HG03575 (cell line): Measurements from ENCODE around the gene SCN1B.
"Not testable (repeated sequence)": the region's sequence is repeated elsewhere in the genome, so short reads cannot be mapped to it uniquely, and the experiment has no call there.

Source experiments
- ATAC-seq: cut with Tn5 transposase; IDR thresholded peaks from one replicate; pipeline ENCODE4 v1.9.1; 2021; ENCODE audit not compliant: unreplicated experiment, insufficient number of reproducible peaks, low FRiP score; ENCODE audit errors: extremely low read depth

Gene SCN1B

DNA sequence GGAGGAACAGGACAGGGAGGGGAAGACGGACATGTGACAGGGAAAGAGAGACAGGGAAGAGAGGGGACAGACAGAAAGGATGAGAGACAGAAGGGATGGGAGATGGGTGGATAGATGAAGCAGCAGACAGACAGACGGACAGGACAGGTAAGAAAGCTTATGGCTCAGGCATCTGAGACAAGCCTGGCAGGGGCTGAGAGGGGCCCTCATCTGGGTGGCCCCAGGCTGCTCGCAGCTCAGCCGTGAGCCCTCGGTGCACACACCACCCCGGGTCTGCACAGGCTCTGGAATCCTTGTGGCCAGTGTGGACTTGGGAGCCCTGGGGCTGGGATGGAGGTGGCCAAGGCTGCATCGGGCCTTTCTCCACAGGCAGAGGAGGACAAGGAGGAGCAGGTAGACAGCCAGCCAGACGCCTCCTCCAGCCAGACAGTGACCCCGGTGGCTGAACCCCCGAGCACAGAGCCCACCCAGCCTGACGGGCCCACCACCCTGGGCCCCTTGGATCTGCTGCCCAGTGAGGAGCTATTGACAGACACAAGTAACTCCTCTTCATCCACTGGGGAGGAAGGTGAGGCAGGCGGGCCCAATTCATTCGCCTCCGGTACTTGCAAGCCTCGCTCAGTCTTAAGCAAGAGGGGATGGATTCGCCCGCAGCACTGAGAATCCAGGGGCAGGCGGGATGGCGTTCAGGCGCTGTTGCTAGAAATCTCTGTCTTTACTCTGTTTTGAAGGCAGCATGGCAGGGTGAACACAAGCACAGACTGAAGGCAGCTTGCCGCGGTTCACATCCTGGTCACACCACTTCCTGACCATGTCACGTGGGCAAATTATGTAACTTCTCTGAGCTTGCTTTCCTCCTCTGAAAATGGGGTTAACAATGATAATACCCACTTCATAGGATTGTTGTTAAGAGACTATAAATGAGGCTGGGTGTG is 16.2 kb upstream of the SCN1B start:
- no peak for ATAC-seq

DNA sequence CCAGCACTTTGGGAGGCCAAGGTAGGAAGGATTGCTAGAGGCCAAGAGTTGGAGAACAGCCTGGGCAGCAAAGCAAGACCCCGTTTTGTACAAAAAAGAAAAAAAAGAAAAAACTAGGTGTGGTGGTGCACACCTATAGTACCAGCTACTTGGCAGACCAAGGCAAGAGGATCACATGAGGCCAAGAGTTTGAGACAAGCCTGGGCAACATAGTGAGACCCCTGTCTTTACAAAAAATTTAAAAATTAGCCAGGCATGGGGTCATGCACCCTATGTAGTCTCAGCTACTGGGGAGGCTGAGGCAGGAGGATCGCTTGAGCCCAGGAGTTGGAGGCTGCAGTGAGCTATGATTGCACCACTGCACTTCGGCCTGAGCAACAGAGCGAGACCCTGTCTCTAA is 15.5 kb upstream of the SCN1B start:
- not testable (repeated sequence) for ATAC-seq

DNA sequence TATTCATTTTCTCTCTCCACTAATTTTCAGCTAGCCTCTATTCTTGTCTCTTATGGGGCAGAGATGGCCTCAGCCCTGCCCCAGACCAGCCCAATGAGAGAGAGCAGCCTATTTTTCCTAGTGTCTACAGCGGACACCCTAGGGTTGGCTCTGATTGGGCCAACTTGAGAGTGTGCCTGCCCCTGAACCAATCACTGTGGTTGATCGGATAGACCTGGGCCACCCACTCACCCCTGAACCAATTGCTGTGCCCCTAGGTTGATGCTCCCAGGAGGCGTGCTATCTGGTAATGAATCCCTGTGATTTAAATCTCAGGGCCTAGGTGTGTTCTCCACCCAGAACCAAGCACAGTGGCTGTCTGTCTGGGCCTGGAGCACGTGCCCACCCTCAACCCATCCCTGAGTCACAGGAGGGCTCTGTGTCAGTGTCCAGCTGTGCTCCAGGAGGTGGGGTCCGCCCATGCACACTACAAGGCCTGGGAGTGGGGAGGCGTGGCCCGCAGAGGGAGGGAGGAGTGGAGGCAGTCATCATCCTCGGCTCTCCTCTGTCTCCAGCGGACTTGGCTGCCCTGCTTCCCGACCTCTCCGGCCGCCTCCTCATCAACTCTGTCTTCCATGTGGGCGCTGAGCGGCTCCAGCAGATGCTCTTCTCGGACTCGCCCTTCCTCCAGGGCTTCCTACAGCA is 14.9 kb upstream of the SCN1B start:
- no peak for ATAC-seq

DNA sequence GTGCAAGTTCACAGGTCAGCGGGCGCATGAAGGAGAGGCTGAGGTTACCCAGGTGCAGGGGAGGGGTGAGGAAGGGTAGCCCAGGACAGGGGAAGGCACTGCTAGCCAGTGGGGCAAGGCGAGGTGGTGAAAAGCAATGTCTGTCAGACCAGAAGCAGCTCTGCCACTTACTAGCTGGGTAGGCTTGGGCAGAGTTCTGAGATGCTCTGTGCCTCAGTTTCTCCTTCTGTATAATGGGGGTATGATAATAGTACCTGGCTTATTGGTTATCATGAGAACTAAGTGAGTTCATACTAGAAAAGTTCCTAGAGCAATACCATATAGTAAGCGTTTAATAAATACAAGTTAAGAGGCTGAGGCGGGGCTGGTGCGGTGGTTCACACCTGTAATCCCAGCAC is 14.3 kb upstream of the SCN1B start:
- ATAC-seq = no peak

DNA sequence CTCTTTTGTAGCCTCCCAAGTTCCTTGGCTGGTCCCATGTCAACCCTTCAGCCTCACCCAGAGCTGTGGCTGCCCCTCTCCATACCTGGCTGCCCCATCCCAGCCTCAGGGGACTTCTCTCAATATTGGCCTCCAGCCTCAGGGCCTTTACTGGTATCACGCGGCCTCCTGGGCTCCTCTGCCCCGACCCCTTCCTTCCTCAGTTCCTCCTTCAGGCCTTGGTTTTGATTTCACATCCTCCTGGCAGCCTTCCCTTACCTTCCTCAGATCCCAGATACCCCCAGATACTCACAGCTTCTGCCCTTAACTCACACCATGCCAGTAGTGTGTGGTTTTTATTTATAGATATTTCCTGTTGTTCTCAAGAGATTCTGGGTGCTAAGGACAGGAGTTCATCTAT is 12.8 kb upstream of the SCN1B start:
- no peak for ATAC-seq

DNA sequence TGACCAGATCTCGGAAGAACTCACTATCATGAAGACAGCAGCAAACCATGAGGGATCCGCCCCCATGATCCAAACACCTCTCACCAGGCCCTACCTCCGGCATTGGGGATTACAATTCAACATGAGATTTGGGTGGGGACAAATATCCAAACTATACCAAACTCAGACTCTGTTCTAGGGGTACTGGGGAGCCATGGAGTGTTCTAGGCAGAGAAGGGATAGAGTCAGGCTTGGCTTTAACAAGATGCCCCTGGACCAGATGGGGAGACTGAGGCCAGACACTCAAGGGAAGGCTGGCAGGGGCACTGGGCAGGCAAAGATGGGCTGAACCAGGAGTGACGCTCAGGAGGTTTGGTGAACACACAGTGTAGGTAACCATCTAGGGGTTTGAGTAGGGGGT is 11.9 kb upstream of the SCN1B start:
- no peak for ATAC-seq

DNA sequence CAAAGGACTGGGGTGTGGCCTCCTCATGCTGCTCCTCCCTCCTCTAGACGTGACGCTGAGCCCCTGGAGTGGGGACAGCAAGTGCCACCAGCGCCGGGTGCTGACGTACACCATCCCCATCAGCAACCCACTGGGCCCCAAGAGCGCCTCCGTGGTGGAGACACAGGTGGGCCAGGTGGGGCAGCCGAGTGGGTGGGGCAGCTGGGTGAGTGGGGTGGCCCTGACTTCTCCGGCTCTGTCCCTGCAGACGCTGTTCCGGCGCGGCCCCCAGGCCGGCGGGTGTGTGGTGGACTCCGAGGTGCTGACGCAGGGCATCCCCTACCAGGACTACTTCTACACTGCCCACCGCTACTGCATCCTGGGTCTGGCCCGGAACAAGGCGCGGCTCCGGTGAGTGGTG is 11.1 kb upstream of the SCN1B start:
- ATAC-seq = no peak

DNA sequence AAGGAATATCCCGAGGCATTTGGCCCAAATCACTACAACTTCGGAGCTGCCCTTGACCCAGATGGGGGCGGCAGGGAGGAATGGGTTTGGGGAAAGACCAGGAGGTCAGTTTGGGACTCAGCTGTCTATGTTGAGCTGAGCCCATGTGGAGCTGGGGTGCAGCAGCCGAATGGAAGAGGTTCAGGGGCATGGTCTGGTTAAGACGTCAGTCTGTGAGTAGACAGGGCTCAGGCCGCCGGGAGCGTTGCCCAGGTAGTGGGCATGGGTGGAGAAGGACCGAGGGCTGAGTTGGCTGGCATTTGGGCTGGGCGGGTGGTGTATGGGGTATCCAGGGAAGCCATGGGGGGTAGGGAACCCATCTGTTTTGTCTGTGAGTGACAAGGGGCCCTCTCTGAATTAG is 9.3 kb upstream of the SCN1B start:
- ATAC-seq = no peak

DNA sequence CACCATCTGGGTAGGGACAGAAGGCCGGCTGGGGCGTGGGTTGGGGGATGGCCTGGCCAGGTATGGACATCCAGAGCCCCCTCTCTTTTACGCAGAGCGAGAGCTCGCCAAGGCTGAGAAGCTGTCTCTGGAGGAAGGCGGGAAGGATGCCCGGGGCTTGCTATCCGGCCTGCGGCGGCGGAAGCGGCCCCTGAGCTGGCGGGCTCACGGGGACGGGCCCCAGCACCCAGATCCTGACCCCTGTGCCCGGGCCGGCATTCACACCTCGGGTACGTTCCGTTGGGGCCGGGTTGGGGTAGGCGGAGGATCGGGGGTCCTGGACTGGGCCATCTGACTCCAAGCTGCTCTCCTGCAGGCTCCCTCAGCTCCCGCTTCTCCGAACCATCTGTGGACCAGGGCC is 8.7 kb upstream of the SCN1B start:
- ATAC-seq = no peak

DNA sequence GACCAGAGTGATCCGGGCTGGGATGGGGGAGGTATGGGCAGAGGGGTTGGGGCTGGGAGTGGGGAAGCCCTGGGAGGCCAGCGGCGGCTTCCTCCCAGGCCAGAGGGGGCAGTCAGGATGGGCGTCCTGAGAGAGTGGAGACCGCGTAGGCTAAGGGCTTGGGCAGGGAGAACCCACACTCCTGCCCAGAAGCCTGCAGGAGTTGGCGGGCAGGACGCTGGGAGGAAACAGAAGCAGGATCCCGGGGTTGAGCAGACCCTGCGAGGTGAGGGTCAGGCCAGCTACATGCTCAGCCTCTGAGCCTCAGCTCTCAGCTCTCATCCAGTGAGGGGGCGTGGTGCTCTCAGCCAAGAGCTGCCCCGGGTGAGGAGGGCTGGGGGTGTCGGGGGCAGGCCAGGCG is 7.8 kb upstream of the SCN1B start:
- ATAC-seq = no peak

DNA sequence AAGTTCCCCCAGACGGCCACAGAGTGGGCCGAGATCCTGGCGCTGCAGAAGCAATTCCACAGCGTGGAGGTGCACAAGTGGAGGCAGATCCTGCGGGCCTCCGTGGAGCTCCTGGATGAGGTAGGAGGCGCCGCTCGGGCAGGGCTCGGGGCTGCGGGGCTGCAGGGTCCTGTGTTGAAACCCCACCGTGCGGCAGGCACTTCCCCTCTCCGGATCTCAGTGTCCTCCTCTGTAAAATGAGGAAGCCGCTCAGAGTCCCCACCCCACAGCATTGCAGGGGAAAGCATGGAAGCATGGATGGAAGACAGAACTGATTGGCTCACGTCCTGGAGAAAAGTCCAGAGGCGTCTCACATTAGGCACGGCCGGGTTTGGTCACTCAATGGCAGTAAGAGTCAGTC is 6.8 kb upstream of the SCN1B start:
- ATAC-seq = no peak

DNA sequence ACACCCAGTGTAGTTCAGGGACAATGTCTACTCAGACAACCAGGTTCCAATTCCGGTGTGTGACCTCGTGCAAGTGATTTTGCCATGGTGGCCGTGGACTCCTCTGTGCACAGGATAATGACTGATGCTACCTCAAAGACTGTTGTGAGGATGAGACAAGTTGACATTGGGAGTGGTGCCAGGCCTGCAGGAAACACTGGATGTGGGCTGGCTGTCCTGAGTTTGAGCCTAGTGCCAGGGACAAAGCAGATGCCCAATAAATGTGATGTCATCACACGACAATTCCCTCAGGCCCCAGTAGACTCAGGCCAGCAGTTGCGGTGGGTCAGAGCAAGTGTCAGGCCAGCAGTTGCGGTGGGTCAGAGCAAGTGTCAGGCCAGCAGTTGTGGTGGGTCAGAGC is 6.2 kb upstream of the SCN1B start:
- no peak for ATAC-seq

DNA sequence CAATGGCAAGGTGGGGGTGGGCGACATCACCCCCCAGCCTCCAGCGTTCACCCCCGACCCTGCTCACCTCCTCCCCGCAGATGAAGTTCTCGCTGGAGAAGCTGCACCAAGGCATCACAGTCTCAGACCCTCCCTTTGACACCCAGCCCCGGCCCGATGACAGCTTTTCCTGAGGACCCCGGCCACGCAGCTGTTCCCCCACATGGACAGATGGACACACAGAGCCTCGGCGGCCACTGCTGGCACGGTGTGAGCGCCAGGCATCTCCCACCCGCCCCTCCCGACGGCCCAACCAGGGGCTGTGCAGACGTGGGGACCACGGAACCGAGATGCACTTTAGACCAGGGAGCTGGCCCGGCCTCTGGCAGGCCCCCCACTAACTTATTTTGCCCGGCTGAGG is 4.3 kb upstream of the SCN1B start:
- ATAC-seq = no peak

DNA sequence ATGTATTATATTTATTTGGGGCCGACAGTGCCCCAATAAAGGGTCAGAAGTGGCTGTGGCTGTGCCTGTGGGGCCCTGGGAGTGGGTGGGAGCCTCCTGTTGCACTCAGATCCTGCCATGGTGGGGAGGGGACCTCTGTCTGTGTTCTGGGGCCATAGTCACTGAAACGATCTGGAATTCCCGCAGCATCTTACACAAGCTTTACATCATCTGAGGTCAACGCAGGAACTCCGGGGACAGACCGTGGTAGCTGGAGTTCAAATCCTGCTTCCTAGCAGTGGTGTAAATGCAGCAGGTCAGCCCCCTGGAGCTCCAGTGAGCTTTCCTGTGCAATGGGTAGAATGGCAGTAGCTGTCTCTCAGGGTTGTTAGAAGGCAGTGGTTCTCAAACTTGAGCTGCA is 3.9 kb upstream of the SCN1B start:
- no peak for ATAC-seq

DNA sequence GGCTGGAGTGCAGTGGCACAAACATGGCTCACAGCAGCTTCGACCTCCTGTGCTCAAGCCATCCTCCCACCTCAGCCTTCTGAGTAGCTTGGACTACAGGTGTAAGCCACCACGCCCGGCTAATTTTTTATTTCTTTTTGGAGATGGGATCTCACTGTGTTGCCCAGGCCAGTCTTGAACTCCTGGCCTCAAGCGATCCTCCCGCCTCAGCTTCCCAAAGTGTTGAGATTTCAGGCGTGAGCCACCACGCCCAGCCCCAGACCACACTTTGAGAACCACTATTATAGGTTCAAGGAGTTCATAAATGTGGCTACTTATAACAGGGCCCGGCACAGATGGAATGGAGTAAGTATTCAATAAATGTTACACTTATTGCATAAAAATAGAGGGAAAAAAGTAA is 3.3 kb upstream of the SCN1B start:
- no peak for ATAC-seq

DNA sequence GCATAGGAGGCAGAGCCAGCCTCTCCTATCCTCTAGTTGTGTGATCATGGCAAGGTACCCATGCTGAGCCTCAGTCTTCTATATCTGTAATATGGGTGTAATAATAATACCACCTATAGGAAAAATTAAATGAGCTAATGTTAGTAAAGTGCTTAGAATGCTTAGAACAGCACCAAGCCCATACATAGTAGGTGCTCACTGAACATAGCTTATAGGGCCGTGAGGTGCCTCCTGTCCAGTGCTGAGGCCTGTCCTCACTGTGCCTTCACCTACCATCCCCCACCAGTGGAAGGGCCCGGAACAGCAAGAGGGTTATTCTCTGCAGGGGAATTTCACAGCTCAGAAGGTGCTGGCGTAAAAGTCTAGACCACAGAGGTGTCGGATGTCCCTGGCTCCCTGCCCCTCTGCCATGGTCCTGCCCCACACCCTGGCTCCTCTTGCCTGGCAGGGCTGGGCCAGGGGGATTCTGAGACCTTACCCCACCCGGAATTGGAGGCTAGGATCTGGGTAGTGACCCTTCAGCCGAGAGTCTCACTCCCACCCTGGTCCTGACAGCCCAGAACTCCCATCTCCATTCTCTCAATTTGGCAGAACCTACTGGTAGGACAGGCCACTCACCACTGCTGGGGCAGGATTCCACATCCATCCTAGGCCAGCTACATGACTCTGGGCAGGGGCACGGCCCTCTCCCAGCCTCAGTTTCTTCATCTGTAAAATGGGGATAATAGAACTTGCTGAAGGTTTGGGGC is 2.2 kb upstream of the SCN1B start:
- ATAC-seq = no peak

DNA sequence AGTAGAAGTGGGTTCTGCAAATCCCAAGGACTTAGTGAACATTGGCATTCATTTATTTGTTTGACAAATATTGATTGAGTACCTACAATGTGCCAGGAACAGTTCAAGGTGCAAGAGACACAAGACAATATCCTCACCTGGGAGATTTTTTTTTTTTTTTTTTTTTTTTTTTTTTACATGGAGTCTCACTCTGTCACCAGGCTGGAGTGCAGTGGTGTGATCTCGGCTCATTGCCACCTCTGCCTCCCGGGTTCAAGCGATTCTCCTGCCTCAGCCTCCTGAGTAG is 1.7 kb upstream of the SCN1B start:
- ATAC-seq = not testable (repeated sequence)

DNA sequence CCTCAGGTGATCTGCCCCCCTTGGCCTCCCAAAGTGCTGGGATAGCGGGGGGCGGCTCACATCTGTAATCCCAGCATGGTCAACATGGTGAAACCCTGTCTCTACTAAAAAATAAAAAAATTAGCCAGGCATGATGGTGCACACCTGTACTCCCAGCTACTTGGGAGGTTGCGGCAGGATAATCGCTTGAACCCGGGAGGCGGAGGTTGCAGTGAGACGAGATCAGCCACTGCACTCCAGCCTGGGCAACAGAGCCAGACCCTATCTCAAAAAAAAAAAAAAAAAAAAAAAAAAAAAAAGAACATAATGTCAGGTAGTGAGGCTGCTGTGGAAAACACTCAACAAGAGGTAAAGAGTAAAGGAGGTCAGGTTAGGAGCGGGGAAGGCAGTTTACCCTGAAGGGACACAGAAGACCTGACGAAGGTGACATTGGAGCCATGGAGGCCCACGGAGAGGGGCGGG is 964 bp upstream of the SCN1B start:
- ATAC-seq = not testable (repeated sequence)

DNA sequence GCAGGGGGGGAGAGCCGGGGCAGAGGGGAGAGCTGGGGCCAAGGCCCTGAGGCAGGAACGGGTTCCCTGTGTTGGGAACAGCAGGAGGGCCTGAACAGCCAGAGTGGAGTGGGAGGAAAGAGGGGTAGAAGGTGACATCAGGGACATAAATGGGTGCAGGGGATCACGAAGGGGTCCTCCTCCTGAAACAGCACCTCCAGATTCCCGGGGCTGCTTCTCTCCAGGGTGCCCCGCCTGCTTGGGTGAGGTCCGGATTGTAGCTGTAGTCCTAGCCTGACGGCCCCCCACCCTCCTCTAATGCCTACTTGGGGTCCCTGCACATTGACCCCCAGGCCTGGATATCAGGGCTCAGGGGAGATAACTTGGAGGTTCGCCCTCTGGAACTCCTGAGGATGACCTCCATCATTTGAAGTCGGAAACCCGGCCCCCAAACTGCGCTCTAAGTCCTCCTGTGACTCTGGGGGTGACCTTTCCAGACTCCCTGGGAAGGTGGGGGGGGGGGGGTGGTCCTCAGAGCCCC is 473 bp upstream of the SCN1B start:
- no peak for ATAC-seq
